Measurements from ENCODE around the gene PLCB2.

The PLCB2 gene, protein sequence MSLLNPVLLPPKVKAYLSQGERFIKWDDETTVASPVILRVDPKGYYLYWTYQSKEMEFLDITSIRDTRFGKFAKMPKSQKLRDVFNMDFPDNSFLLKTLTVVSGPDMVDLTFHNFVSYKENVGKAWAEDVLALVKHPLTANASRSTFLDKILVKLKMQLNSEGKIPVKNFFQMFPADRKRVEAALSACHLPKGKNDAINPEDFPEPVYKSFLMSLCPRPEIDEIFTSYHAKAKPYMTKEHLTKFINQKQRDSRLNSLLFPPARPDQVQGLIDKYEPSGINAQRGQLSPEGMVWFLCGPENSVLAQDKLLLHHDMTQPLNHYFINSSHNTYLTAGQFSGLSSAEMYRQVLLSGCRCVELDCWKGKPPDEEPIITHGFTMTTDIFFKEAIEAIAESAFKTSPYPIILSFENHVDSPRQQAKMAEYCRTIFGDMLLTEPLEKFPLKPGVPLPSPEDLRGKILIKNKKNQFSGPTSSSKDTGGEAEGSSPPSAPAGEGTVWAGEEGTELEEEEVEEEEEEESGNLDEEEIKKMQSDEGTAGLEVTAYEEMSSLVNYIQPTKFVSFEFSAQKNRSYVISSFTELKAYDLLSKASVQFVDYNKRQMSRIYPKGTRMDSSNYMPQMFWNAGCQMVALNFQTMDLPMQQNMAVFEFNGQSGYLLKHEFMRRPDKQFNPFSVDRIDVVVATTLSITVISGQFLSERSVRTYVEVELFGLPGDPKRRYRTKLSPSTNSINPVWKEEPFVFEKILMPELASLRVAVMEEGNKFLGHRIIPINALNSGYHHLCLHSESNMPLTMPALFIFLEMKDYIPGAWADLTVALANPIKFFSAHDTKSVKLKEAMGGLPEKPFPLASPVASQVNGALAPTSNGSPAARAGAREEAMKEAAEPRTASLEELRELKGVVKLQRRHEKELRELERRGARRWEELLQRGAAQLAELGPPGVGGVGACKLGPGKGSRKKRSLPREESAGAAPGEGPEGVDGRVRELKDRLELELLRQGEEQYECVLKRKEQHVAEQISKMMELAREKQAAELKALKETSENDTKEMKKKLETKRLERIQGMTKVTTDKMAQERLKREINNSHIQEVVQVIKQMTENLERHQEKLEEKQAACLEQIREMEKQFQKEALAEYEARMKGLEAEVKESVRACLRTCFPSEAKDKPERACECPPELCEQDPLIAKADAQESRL

GRCh38 chr15:40307421-40308211 lies at the start of gene PLCB2:
Gene PLCB2, minus strand, starts transcription at chr15:40307935. Its CDS starts 263 bp downstream, at chr15:40307672.
- DNase-seq, result no peak

DNA sequence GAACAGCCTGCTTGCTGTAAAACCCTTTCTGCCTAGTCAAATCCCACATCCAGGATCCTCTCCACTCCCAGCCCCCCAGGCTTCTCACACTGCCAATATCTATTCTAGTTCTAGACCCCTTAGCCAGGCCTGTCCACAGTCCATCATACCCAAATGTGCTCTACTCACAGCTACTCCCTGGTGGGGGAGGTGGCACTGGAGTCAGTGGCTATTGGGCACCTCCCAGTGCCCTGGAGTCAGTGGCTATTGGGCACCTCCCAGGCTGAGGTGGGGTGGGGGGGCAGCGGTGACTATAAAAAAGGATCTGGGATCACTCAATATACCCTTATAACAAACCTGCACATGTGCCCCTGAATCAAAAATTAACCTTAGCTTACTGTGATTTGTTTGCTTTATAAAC lies 49.5 kb upstream of the PLCB2 start:
- no peak for DNase-seq

DNA sequence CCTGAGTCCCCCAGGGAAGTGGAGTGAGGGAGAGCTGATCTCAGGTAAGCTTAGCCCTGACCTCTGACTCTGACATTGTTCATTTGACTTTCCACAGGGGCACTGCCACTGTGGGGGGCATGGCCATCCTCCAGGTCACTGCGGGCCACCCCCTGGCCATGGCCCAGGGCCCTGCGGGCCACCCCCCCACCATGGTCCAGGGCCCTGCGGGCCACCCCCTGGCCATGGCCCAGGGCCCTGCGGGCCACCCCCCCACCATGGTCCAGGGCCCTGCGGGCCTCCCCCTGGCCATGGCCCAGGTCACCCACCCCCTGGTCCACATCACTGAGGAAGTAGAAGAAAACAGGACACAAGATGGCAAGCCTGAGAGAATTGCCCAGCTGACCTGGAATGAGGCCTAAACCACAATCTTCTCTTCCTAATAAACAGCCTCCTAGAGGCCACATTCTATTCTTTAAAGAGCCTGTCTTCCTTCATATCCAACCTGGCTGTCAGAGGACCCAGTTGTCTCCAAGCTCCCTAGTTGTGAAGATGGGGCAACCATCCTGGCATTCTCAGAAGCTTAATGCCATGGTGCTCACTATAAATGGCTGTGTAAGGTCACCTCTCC lies 48.3 kb upstream of the PLCB2 start:
- DNase-seq, result no peak

DNA sequence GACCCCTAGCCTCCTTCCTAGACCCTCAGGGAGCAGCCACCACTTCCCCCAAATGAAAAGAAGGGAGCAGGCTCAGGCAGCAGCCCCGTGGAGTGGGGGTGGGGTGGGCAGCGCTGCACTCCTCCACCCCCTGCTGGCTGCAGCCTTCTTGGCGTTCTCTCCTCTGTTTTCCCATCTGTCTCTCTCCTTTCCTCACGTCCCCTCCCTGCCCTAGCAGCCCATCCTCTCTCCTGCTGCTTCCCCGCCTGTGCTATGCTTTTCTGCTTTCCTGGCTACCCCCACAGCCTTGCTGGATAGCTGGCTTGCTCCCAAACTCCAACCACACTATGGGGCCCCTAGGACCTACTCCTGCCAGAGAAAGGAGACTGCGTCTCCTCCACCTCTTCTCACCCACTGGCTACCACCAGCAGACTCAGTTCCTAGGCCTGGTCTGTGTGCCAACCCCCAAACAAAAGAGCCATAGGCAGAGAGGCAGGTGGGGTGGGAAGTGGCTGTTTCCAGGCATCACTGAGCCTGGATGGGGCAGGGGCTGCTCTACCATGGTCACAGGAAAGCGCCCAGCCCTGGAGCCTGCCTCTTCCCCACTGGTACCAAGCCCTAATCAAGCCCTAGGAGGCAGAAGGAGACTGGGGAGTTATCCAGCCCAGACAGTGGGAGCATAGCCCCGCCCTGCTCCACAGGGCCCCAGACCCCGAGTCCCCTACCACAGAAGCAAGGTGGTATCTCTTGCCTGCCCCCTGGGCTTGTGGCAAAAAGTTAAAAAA lies 46.9 kb upstream of the PLCB2 start:
- peak; percentile 90 for DNase-seq

GRCh38 chr15:40353697-40354096 lies 46.0 kb upstream of the PLCB2 start:
- DNase-seq, result no peak

- DNase-seq, result no peak
Measured at GRCh38 chr15:40352281-40352901, 44.7 kb upstream of the PLCB2 start.

DNA sequence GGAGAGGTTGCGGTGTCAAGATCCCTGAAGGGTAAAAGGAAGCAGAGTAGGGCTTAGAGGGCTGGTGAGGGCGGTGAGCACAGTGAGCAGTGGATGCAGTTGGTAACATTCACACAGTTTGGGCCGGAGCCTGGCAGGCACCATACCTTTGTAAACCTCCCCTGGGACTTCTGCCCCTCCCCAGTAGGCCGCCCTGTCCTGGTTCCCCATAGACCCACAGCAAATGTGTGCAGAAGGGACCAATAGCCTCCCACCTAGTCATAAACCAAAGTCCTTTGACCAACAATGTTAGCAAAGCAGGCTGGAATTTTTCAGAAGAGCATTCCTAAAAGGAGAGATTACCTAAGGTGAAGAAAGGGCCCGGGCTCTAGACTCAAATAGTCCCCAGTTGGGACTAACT lies 41.4 kb upstream of the PLCB2 start:
- no peak for DNase-seq

DNA sequence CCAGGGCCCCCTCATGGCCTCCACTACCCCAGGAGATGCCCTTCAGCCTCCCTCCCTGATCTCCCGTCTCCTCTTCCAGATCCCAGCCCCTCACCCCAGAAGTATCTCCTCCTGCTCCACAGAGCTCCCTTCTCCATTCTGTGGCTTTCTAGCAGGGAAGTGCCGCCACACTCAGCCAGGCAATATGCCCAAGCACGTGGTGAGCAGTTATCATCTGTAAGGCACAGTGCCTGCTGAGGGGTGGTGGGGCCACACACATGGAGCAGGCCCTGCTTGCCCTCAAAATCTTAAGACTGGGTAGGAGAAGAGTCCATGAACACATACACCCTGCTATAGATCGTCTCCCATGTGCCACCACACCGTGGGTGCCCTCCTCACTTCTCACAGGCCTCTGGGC lies 40.7 kb upstream of the PLCB2 start:
- no peak for DNase-seq

- no peak for DNase-seq
Measured at GRCh38 chr15:40347559-40348473, 40.1 kb upstream of the PLCB2 start.

- no peak for DNase-seq
Measured at GRCh38 chr15:40346579-40347558, 39.1 kb upstream of the PLCB2 start.

- no peak for DNase-seq
Measured at GRCh38 chr15:40345867-40346578, 38.3 kb upstream of the PLCB2 start.

DNA sequence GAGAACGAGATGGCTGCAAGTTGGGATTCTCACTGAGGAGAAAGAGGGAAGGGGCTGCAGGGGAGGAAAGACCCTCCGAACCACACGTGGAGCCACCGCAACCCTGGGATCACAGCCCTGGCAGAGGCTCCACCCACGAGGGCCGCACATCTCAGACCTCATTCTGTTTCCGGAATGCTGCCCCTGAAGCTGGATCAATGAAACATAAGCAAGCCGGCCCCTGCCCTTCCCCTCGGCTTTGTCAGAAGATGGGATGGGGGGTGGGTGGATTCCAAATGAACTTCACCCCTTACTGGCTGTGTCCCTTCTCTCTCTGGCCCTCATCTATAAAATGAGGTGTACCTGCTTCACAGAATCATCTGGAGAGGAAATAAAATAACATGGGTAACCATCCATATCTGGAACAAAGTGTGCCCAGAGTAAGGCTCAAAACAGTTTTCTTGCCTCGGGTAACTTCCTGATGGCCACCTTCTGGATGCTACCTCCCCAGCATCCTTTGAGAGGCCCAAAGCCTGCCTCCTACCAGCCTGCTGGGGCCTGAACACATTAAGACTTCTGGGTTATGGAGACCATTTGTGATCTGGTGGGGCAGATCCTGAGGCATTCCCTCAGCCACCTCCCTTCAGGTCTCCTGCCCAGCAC lies 37.6 kb upstream of the PLCB2 start:
- no peak for DNase-seq

GRCh38 chr15:40344631-40345120 lies 36.9 kb upstream of the PLCB2 start:
- peak; percentile 41 for DNase-seq

DNA sequence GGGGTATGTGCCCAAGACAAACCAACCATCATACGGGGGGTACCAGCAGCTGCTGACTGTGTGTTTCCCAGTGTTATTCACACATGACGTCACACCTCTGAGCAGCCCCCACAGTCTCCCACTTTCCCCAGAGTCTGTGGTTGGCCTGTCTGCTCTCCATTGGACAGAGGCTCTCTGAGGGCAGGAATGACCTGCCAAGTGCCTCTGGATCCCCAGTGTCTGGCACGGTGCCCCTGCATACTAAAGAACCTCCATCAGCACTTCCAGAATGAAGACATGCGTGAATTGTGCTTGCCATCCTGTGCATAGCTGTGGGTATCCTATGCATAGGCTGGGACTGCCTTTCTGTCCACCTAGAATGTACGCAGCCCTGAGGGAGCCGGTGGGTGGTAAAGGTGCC lies 36.5 kb upstream of the PLCB2 start:
- no peak for DNase-seq

GRCh38 chr15:40343512-40343911 lies 35.8 kb upstream of the PLCB2 start:
- DNase-seq, result no peak

DNA sequence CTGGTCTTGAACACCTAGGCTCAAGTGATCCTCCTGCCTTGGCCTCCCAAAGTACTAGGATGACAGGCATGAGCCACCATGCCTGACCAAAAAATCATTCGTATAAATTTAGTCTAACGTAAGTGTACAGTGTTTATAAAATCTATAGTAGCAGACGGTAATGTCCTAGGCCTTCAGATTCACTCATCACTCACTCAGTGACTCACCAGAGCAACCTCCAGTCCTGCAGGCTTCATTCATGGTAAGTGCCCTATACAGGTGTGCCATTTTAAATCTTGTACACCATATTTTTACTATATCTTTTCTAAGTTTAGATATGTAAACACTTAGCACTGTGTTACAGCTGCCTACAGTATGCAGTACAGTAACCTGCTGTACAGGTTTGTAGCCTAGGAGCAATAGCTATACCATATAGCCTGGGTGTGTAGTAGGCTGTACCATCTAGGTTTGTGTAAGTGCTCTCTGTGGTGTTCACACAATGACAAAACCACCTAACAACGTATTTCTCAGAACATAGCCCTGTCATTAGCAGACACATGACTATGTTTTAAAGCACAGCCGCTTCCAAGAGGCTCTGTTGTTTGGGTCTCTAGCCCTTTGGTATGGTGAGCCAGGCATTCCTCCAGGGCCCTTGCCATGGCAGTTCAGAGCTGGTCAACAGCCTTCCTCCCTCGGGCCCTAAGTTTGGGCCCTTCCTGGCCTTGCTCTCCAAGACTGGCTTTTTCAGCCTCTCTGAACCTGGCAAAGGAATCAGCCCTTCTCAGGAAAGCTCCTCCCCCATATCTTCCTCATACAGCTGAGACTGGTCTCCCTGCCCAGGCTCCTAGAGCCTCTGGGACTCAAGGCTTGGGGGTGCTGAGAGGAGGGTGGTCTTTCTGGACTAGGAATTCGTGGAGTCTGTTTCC lies 34.9 kb upstream of the PLCB2 start:
- no peak for DNase-seq

Measured in NCI-H2171 (cell line).